H9 (cell line): ENCODE data around the gene CDH4. TPM values are rescaled to one million over a fixed set of nuclear protein-coding genes. Genes with fewer than 3 reads are reported as not detected.

Experiments used
- DNase-seq: peaks from one replicate; pipeline ENCODE4 v3.0.0-alpha.2; 2017
- H2AFZ ChIP-seq: one replicate; pipeline ENCODE4 v1.6.1; 2013; ENCODE audit warnings: mild to moderate bottlenecking, low read length, control low read depth, moderate library complexity
- H2AK5ac ChIP-seq: 2 replicates; pipeline ENCODE4 v1.6.1; 2013; ENCODE audit warnings: low read length, control low read depth, mixed read lengths; ENCODE audit not compliant: insufficient read length
- H2BK120ac ChIP-seq: one replicate; pipeline ENCODE4 v1.6.1; 2013; ENCODE audit warnings: low read depth, mild to moderate bottlenecking, low read length, control low read depth, inconsistent platforms; ENCODE audit not compliant: poor library complexity, severe bottlenecking
- H2BK12ac ChIP-seq: 2 replicates; pipeline ENCODE4 v1.6.1; 2013; ENCODE audit warnings: low read length, control low read depth, mixed read lengths, low read depth; ENCODE audit not compliant: insufficient read length
- H2BK15ac ChIP-seq: 2 replicates; pipeline ENCODE4 v1.6.1; 2013; ENCODE audit warnings: low read depth, low read length, control low read depth
- H2BK20ac ChIP-seq: one replicate; pipeline ENCODE4 v1.6.1; 2013; ENCODE audit warnings: low read depth, mild to moderate bottlenecking, low read length, control low read depth, inconsistent platforms; ENCODE audit not compliant: poor library complexity, severe bottlenecking
- H2BK5ac ChIP-seq: 2 replicates; pipeline ENCODE4 v1.6.1; 2013; ENCODE audit warnings: low read length, control low read depth, mixed read lengths; ENCODE audit not compliant: insufficient read length
- H3K14ac ChIP-seq: 2 replicates; pipeline ENCODE4 v1.6.1; 2013; ENCODE audit warnings: low read length, control low read depth; ENCODE audit not compliant: insufficient read depth
- H3K18ac ChIP-seq: 2 replicates; pipeline ENCODE4 v1.6.1; 2013; ENCODE audit warnings: low read depth, mild to moderate bottlenecking, mixed read lengths, low read length, control low read depth; ENCODE audit not compliant: insufficient read length
- H3K23ac ChIP-seq: 2 replicates; pipeline ENCODE4 v1.6.1; 2013; ENCODE audit warnings: low read length, control low read depth, mixed read lengths, low read depth; ENCODE audit not compliant: insufficient read length
- H3K23me2 ChIP-seq: 2 replicates; pipeline ENCODE4 v1.6.1; 2013; ENCODE audit warnings: low read depth, mild to moderate bottlenecking, mixed read lengths, low read length, control low read depth; ENCODE audit not compliant: insufficient read length, poor library complexity, severe bottlenecking
- H3K27ac ChIP-seq: 2 replicates; pipeline ENCODE4 v1.5.1; 2013; ENCODE audit warnings: low read length, control low read depth, mixed read lengths, low read depth; ENCODE audit not compliant: insufficient read length
- H3K27me3 ChIP-seq: 2 replicates; pipeline ENCODE4 v1.6.1; 2013; ENCODE audit warnings: low read length, control low read depth, inconsistent platforms; ENCODE audit not compliant: insufficient read depth
- H3K4ac ChIP-seq: 2 replicates; pipeline ENCODE4 v1.6.1; 2013; ENCODE audit warnings: low read depth, mild to moderate bottlenecking, control low read depth, inconsistent platforms, low read length, moderate library complexity
- H3K4me1 ChIP-seq: 2 replicates; pipeline ENCODE4 v1.6.1; 2013; ENCODE audit warnings: low read length, control low read depth, inconsistent platforms; ENCODE audit not compliant: insufficient read depth
- H3K4me2 ChIP-seq: 2 replicates; pipeline ENCODE4 v1.6.1; 2013; ENCODE audit warnings: low read length, control low read depth, mixed read lengths; ENCODE audit not compliant: insufficient read length, insufficient read depth
- H3K56ac ChIP-seq: 2 replicates; pipeline ENCODE4 v1.6.1; 2013; ENCODE audit warnings: low read depth, mild to moderate bottlenecking, mixed read lengths, low read length, control low read depth; ENCODE audit not compliant: insufficient read length
- H3K79me1 ChIP-seq: 2 replicates; pipeline ENCODE4 v1.6.1; 2013; ENCODE audit warnings: low read depth, mild to moderate bottlenecking, moderate library complexity, low read length, control low read depth, inconsistent platforms; ENCODE audit not compliant: insufficient read depth, poor library complexity, severe bottlenecking
- H3K79me2 ChIP-seq: 2 replicates; pipeline ENCODE4 v1.6.1; 2013; ENCODE audit warnings: low read length, control low read depth, inconsistent platforms; ENCODE audit not compliant: insufficient read depth
- H3K9ac ChIP-seq: 2 replicates; pipeline ENCODE4 v1.6.1; 2013; ENCODE audit warnings: low read length, control low read depth, mixed read lengths; ENCODE audit not compliant: insufficient read length; ENCODE audit errors: extremely low read depth
- H3K9me3 ChIP-seq: one replicate; pipeline ENCODE4 v1.6.1; 2013; ENCODE audit warnings: low read depth, low read length, inconsistent platforms; ENCODE audit not compliant: control insufficient read depth
- H3T11ph ChIP-seq: one replicate; pipeline ENCODE4 v1.6.1; 2013; ENCODE audit warnings: mild to moderate bottlenecking, low read length, control low read depth, inconsistent platforms
- H4K20me1 ChIP-seq: one replicate; pipeline ENCODE4 v1.6.1; 2013; ENCODE audit not compliant: control insufficient read depth, insufficient read length, insufficient read depth
- H4K5ac ChIP-seq: 2 replicates; pipeline ENCODE4 v1.6.1; 2013; ENCODE audit warnings: low read depth, mild to moderate bottlenecking, mixed read lengths, low read length, control low read depth; ENCODE audit not compliant: insufficient read length
- H4K8ac ChIP-seq: replicated peaks from 2 replicates; pipeline ENCODE4 v1.6.1; 2013; ENCODE audit warnings: low read length, control low read depth, mixed read lengths, low read depth; ENCODE audit not compliant: insufficient read length
- H4K91ac ChIP-seq: 2 replicates; pipeline ENCODE4 v1.6.1; 2013; ENCODE audit warnings: low read depth, mild to moderate bottlenecking, moderate library complexity, mixed read lengths, low read length, control low read depth; ENCODE audit not compliant: insufficient read length
- H3K27ac Mint-ChIP-seq, 3 experiments: 2 replicates in 2 of 3; 3 replicates in 1 of 3; pipeline ENCODE4 v1.8.0; 2020 to 2021; ENCODE audit warnings: mixed read lengths in 3 of 3, mild to moderate bottlenecking in 1 of 3, moderate library complexity in 1 of 3
- H3K27me3 Mint-ChIP-seq: 2 replicates; pipeline ENCODE4 v1.8.0; 2021; ENCODE audit warnings: low read depth, mild to moderate bottlenecking, moderate library complexity, mixed read lengths
- H3K36me3 Mint-ChIP-seq, 3 experiments: 2 replicates in 2 of 3; 3 replicates in 1 of 3; pipeline ENCODE4 v1.8.0; 2020 to 2021; ENCODE audit warnings: low read depth in 3 of 3, mixed read lengths in 3 of 3; ENCODE audit not compliant: insufficient read depth in 1 of 3
- H3K4me1 Mint-ChIP-seq, 2 experiments: 2 replicates each; pipeline ENCODE4 v1.8.0; 2020; ENCODE audit warnings: mixed read lengths in 2 of 2
- H3K4me3 Mint-ChIP-seq, 2 experiments: 2 replicates in 1 of 2; 3 replicates in 1 of 2; pipeline ENCODE4 v1.8.0; 2020 to 2021; ENCODE audit warnings: mild to moderate bottlenecking in 2 of 2, mixed read lengths in 2 of 2, moderate library complexity in 1 of 2
- H3K9me3 Mint-ChIP-seq, 2 experiments: 2 replicates in 1 of 2; 3 replicates in 1 of 2; pipeline ENCODE4 v1.8.0; 2020; ENCODE audit warnings: mild to moderate bottlenecking in 2 of 2, mixed read lengths in 2 of 2, moderate library complexity in 1 of 2
- WGBS: extraction: QIAGEN DNeasy Blood & Tissue Kit; methylation state at CpG from one replicate; pipeline ENCODE4 v1.1.7; 2013; ENCODE audit warnings: missing lambda C conversion rate, low lambda C conversion rate, mixed read lengths; ENCODE audit not compliant: insufficient read length; ENCODE audit errors: extremely low coverage; 5-methylcytosine and 5-hydroxymethylcytosine counted together
- total RNA-seq: library from RNA; stranded (reverse); gene quantifications from 2 replicates; pipeline ENCODE4 v1.2.1, GENCODE V29; 2021
- TF ChIP-seq, protein P1 (sequence below): fragments of 200-600 bp; sonication (generic); conservative IDR thresholded peaks from 3 replicates; pipeline ENCODE4 v1.8.0; 2021; ENCODE audit warnings: antibody characterized with exemption, mild to moderate bottlenecking

The CDH4 gene
- total RNA-seq, 1 experiment from 2014 or later, result 3.0 TPM

DNA sequence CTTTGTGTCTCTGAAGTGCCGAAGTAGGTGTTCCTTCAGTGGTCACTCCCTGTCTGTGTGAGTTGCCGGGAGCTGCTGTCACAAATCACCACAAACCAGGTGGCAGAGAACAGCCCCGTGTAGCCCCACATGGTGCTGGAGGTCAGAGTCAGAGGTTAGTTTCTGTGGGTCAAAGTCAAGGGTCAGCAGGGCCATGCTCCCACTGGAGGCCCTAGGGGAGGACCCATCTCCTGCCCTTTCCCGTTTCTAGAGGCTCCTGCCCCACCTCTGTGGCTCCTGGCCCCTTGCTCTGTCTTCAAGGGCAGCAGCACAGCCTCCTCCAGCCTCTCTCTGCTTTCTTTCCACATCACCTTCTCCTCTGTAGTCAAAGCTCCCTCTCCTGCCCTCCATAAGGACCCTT lies 549.4 kb downstream of the CDH4 start:
- Histone ChIP-seq H2BK20ac (no peak overlapping the region), H3K18ac (no peak overlapping the region), H3K79me2 (no peaks in the 10 kb centered on the region), H4K91ac (no peak overlapping the region), H3K4me2 (no peak overlapping the region), H3T11ph (no peak overlapping the region), H2AFZ (no peak overlapping the region), H3K79me1 (no peaks in the 10 kb centered on the region), H3K14ac (no peak overlapping the region), H3K27me3 (peaks cover 2% of the 10 kb centered on the region), H3K9me3 (no peaks in the 10 kb centered on the region), H3K27ac (no peak overlapping the region), H3K23me2 (no peaks in the 10 kb centered on the region), H4K20me1 (no peaks in the 10 kb centered on the region), H2BK12ac (no peak overlapping the region), H3K23ac (no peak overlapping the region), H3K56ac (no peak overlapping the region), H2AK5ac (no peak overlapping the region), H2BK120ac (no peak overlapping the region), H3K9ac (no peak overlapping the region), H2BK5ac (no peak overlapping the region), H2BK15ac (no peak overlapping the region), H3K4me1 (no peaks in the 10 kb centered on the region; the same call in 1 of the 2 replicates), H3K4ac (no peak overlapping the region), H4K8ac (no peak overlapping the region), H4K5ac (no peak overlapping the region)
- TF ChIP-seq, protein P1, sequence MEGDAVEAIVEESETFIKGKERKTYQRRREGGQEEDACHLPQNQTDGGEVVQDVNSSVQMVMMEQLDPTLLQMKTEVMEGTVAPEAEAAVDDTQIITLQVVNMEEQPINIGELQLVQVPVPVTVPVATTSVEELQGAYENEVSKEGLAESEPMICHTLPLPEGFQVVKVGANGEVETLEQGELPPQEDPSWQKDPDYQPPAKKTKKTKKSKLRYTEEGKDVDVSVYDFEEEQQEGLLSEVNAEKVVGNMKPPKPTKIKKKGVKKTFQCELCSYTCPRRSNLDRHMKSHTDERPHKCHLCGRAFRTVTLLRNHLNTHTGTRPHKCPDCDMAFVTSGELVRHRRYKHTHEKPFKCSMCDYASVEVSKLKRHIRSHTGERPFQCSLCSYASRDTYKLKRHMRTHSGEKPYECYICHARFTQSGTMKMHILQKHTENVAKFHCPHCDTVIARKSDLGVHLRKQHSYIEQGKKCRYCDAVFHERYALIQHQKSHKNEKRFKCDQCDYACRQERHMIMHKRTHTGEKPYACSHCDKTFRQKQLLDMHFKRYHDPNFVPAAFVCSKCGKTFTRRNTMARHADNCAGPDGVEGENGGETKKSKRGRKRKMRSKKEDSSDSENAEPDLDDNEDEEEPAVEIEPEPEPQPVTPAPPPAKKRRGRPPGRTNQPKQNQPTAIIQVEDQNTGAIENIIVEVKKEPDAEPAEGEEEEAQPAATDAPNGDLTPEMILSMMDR, result no peak
- no peaks in the 10 kb centered on the region for H3K36me3 Mint-ChIP-seq
- no CpG with 5 or more reads among the region's 4 CpGs for WGBS
- no peak overlapping the region for H3K4me3 Mint-ChIP-seq
- H3K27me3 Mint-ChIP-seq, result peaks cover 23% of the 10 kb centered on the region
- H3K9me3 Mint-ChIP-seq, result no peaks in the 10 kb centered on the region
- H3K27ac Mint-ChIP-seq, result no peak overlapping the region
- DNase-seq, result no peak
- peaks cover 6 to 28% of the 10 kb centered on the region in 2 experiments; a peak in 3 of 4 replicates for H3K4me1 Mint-ChIP-seq
